SK-N-SH (cell line): ENCODE results near the gene SSMEM1. TPM values are rescaled to one million over a fixed set of nuclear protein-coding genes. Genes with fewer than 3 reads are reported as not detected.

ENCODE experiments used
- CTCF ChIA-PET: fragments of 300-600, 350-600 bp; formaldehyde crosslinking; extraction: SDS; loops from one replicate; lab custom pipeline; 2021; lab: Yijun Ruan, JAX
- POLR2A ChIA-PET: fragments of 350-600 bp; sonication (Branson Sonifier 250); formaldehyde crosslinking; extraction: SDS; loops from one replicate; lab custom pipeline; 2020; ENCODE audit warnings: antibody characterized with exemption, inconsistent platforms; lab: Yijun Ruan, JAX
- DNase-seq: peaks from one replicate; pipeline ENCODE4 v3.0.0; 2012
- H2AFZ ChIP-seq: fragments of 200-600 bp; sonication (generic); 2 replicates; pipeline ENCODE4 v1.8.1; 2016; ENCODE audit warnings: antibody characterized with exemption, mild to moderate bottlenecking, low read depth
- H3F3A ChIP-seq: fragments of 200-600 bp; sonication (generic); replicated peaks from 2 replicates; pipeline ENCODE3; 2016; ENCODE audit warnings: antibody characterized with exemption, mild to moderate bottlenecking; ENCODE audit not compliant: insufficient read depth
- H3K27ac ChIP-seq, 2 experiments: fragments of 200-500 bp in 1 of 2; fragments of 200-600 bp in 1 of 2; sonication (Bioruptor generic) in 1 of 2; sonication (generic), shearing (Covaris generic) in 1 of 2; 2 replicates each; pipeline versions ENCODE4 v1.5.1 to v1.6.1; 2014 to 2016; ENCODE audit warnings: low read depth in 2 of 2, inconsistent platforms in 1 of 2, low read length in 1 of 2, mild to moderate bottlenecking in 1 of 2, mixed read lengths in 1 of 2
- H3K27me3 ChIP-seq: fragments of 200-600 bp; sonication (generic), shearing (Covaris generic); 2 replicates; pipeline ENCODE4 v1.6.1; 2016; ENCODE audit warnings: mixed run types; ENCODE audit not compliant: insufficient read depth
- H3K36me3 ChIP-seq, 2 experiments: fragments of 200-500 bp in 1 of 2; fragments of 200-600 bp in 1 of 2; sonication (Bioruptor generic) in 1 of 2; sonication (generic) in 1 of 2; replicated peaks in 1 of 2; 2 replicates each; pipeline versions ENCODE3 to v1.5.1; 2014 to 2016; ENCODE audit warnings: low read length in 1 of 2, mild to moderate bottlenecking in 1 of 2; ENCODE audit not compliant: insufficient read depth in 2 of 2, control insufficient read depth in 1 of 2
- H3K4me1 ChIP-seq, 2 experiments: fragments of 200-500 bp in 1 of 2; fragments of 200-600 bp in 1 of 2; sonication (Bioruptor generic) in 1 of 2; sonication (generic), shearing (Covaris generic) in 1 of 2; 2 replicates each; pipeline versions ENCODE4 v1.5.1 to v1.6.1; 2014 to 2016; ENCODE audit warnings: low read depth in 1 of 2, low read length in 1 of 2, mixed run types in 1 of 2; ENCODE audit not compliant: insufficient read depth in 2 of 2, control insufficient read depth in 1 of 2
- H3K4me2 ChIP-seq: fragments of 200-600 bp; sonication (generic), shearing (Covaris generic); 2 replicates; pipeline ENCODE4 v1.6.1; 2017; ENCODE audit warnings: mixed run types
- H3K4me3 ChIP-seq, 2 experiments: fragments of 200-500 bp in 1 of 2; fragments of 200-600 bp in 1 of 2; sonication (Bioruptor generic) in 1 of 2; sonication (generic), shearing (Covaris generic) in 1 of 2; 2 replicates each; pipeline versions ENCODE4 v1.5.1 to v1.8.1; 2014 to 2016; ENCODE audit warnings: low read depth in 2 of 2, inconsistent platforms in 1 of 2, low read length in 1 of 2, mild to moderate bottlenecking in 1 of 2, mixed read lengths in 1 of 2, moderate library complexity in 1 of 2
- H3K79me2 ChIP-seq: fragments of 200-600 bp; sonication (generic); 2 replicates; pipeline ENCODE4 v1.8.1; 2017; ENCODE audit warnings: mild to moderate bottlenecking; ENCODE audit not compliant: insufficient read depth
- H3K9ac ChIP-seq: fragments of 200-600 bp; sonication (generic); 2 replicates; pipeline ENCODE4 v1.6.1; 2017; ENCODE audit warnings: mixed run types
- H3K9me2 ChIP-seq: fragments of 200-600 bp; sonication (generic); 2 replicates; pipeline ENCODE4 v1.6.1; 2017; ENCODE audit warnings: mixed run types
- H3K9me3 ChIP-seq: fragments of 200-600 bp; sonication (generic); 2 replicates; pipeline ENCODE4 v1.6.1; 2017; ENCODE audit warnings: mixed run types, mild to moderate bottlenecking, moderate library complexity
- H4K20me1 ChIP-seq: fragments of 200-600 bp; sonication (generic); 2 replicates; pipeline ENCODE4 v1.6.1; 2017; ENCODE audit warnings: mild to moderate bottlenecking, mixed run types; ENCODE audit not compliant: insufficient read depth
- CHD2 ChIP-seq: fragments of 150-350 bp; IDR thresholded peaks from 2 replicates; pipeline ENCODE4 v1.6.1; 2018; ENCODE audit warnings: low read length; ENCODE audit not compliant: partially characterized antibody
- FOSL2 ChIP-seq: IDR thresholded peaks from 2 replicates; pipeline ENCODE4 v1.4.0; 2012; ENCODE audit warnings: low read depth, mild to moderate bottlenecking, moderate library complexity, borderline replicate concordance
- FOXJ3 ChIP-seq: sonication (generic); formaldehyde crosslinking; IDR thresholded peaks from 2 replicates; pipeline ENCODE4 v1.5.1; 2020; ENCODE audit warnings: mild to moderate bottlenecking, missing genetic modification reagents
- GABPA ChIP-seq: IDR thresholded peaks from 2 replicates; pipeline ENCODE4 v1.4.0; 2012; ENCODE audit warnings: low read depth, mild to moderate bottlenecking
- JUND ChIP-seq: IDR thresholded peaks from 2 replicates; pipeline ENCODE4 v1.4.0; 2012
- MAX ChIP-seq: IDR thresholded peaks from 2 replicates; pipeline ENCODE4 v1.4.0; 2012; ENCODE audit warnings: low read depth
- MXI1 ChIP-seq: IDR thresholded peaks from 2 replicates; pipeline ENCODE4 v1.6.1; 2012; ENCODE audit warnings: mild to moderate bottlenecking, low read depth, low read length, improper control_type of control experiment
- NFIC ChIP-seq: IDR thresholded peaks from 2 replicates; pipeline ENCODE4 v1.4.0; 2012; ENCODE audit warnings: borderline replicate concordance
- PBX3 ChIP-seq: IDR thresholded peaks from 2 replicates; pipeline ENCODE4; 2012
- REST ChIP-seq: IDR thresholded peaks from 2 replicates; pipeline ENCODE4 v1.6.1; 2012; ENCODE audit warnings: mild to moderate bottlenecking, low read depth, low read length, moderate library complexity
- RFX5 ChIP-seq: IDR thresholded peaks from 2 replicates; pipeline ENCODE4 v1.6.1; 2012; ENCODE audit warnings: mild to moderate bottlenecking, improper control_type of control experiment, low read length
- RXRA ChIP-seq: IDR thresholded peaks from 2 replicates; pipeline ENCODE4 v1.4.0; 2012; ENCODE audit warnings: low read depth, mild to moderate bottlenecking, borderline replicate concordance
- SIN3A ChIP-seq: IDR thresholded peaks from 2 replicates; pipeline ENCODE4 v1.6.1; 2012; ENCODE audit warnings: low read depth, mild to moderate bottlenecking, low read length, moderate library complexity, borderline replicate concordance
- TAF1 ChIP-seq: IDR thresholded peaks from 2 replicates; pipeline ENCODE4 v1.6.1; 2012; ENCODE audit warnings: low read depth, mild to moderate bottlenecking, low read length, moderate library complexity, borderline replicate concordance
- TCF12 ChIP-seq: IDR thresholded peaks from 2 replicates; pipeline ENCODE4 v1.4.0; 2012
- TEAD4 ChIP-seq: IDR thresholded peaks from 2 replicates; pipeline ENCODE4 v1.4.0; 2012; ENCODE audit warnings: mild to moderate bottlenecking, borderline replicate concordance; ENCODE audit not compliant: insufficient read depth
- ZBTB33 ChIP-seq: IDR thresholded peaks from 2 replicates; pipeline ENCODE4 v1.4.0; 2012; ENCODE audit warnings: low read depth, borderline replicate concordance
- WGBS: methylation state at CpG from one replicate; pipeline ENCODE4 v1.1.6; 2017; ENCODE audit warnings: low lambda C conversion rate; 5-methylcytosine and 5-hydroxymethylcytosine counted together
- polyA plus RNA-seq, 3 experiments: library from polyadenylated mRNA; depleted of rRNA; stranded (reverse); fragments of >200 nt; gene quantifications; 2 replicates each; pipeline ENCODE4 v1.2.3, GENCODE V29; 2012

The SSMEM1 gene
- polyA plus RNA-seq, 1 of the 3 experiments (the other 2 are of a cell fraction): not detected

GRCh38 chr7:130219871-130220270, 12.2 kb downstream of the SSMEM1 start:
- Histone ChIP-seq H3K27ac (no peak overlapping the region), H3K4me3 (no peak overlapping the region), H3F3A (no peaks in the 10 kb centered on the region), H3K4me2 (no peak overlapping the region), H4K20me1 (no peaks in the 10 kb centered on the region), H3K36me3 (no peaks in the 10 kb centered on the region), H3K79me2 (no peaks in the 10 kb centered on the region), H3K9me2 (no peaks in the 10 kb centered on the region), H3K27me3 (no peaks in the 10 kb centered on the region), H3K9ac (no peak overlapping the region), H2AFZ (no peak overlapping the region), H3K9me3 (no peaks in the 10 kb centered on the region), H3K4me1 (no peaks in the 10 kb centered on the region)
- TF ChIP-seq REST (no peak), JUND (no peak), RXRA (no peak), FOXJ3 (CRISPR knock-in tag) (no peak), GABPA (no peak), MXI1 (no peak), NFIC (no peak), TCF12 (no peak), ZBTB33 (no peak), FOSL2 (no peak)
- WGBS: 66% methylated on average over 9 of the region's 9 CpGs
- CTCF ChIA-PET: interaction anchor here (1.3 kb wide), 1 partner anchor 502 kb away, joined by 3 read pairs; no protein-coding TSS in a partner anchor
- POLR2A ChIA-PET: no interaction called here
- DNase-seq: no peak

GRCh38 chr7:130221746-130222145, 14.1 kb downstream of the SSMEM1 start:
- H2AFZ ChIP-seq: no peak overlapping the region
- DNase-seq: no peak
- H3K4me1 ChIP-seq: no peaks in the 10 kb centered on the region
- no peaks in the 10 kb centered on the region for H4K20me1 ChIP-seq
- no peak overlapping the region for H3K27ac ChIP-seq
- no peaks in the 10 kb centered on the region for H3K36me3 ChIP-seq
- WGBS: 88% methylated on average over 4 of the region's 4 CpGs
- ChIA-PET POLR2A (interaction anchor here (1.5 kb wide), 1 partner anchor 17 kb away, joined by 3 read pairs; the partner anchor contains the start of gene TMEM209), CTCF (interaction anchor here (1.3 kb wide), 1 partner anchor 9 kb away, joined by 3 read pairs; no protein-coding TSS in a partner anchor)
- no peaks in the 10 kb centered on the region for H3K79me2 ChIP-seq
- H3K27me3 ChIP-seq: no peaks in the 10 kb centered on the region
- H3K4me2 ChIP-seq: no peak overlapping the region
- H3K9me2 ChIP-seq: no peaks in the 10 kb centered on the region
- no peaks in the 10 kb centered on the region for H3K9me3 ChIP-seq
- H3F3A ChIP-seq: no peaks in the 10 kb centered on the region
- no peak overlapping the region for H3K4me3 ChIP-seq
- no peak overlapping the region for H3K9ac ChIP-seq
- TF ChIP-seq RXRA (no peak), SIN3A (no peak), CHD2 (no peak), JUND (no peak), RFX5 (no peak), FOXJ3 (CRISPR knock-in tag) (no peak), REST (no peak), TAF1 (no peak), MAX (no peak), TEAD4 (no peak), PBX3 (no peak)
